ENCODE measurements around the gene KCNMB2.

DNA sequence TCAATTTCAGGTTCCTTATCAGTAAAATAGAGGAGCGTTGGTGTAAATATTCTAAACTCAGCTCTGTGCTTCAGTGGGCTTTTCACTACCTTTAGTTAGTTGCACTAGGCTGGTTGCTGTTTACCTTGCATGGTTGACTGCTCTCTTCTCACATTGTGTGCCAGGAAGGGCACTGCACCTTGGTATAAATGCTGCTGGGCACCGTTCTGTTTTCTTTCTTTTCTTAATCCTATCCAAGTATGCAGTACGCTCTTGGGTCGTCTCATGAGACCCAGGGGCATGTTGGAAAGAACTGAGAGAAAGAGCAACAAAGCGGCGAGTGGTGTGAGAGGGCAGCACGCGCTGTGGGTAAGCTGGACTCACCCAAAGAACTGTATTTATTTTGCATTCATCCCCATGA, 22.4 kb downstream of the KCNMB2 start:
- TF ChIP-seq GATA3 (IDR thresholded peaks at IDR 0.05; ENCODE audit: low read depth, low read length) (no peak), GATA2 (IDR thresholded peaks at IDR 0.05; ENCODE audit: low read depth, low read length) (no peak)

All from SH-SY5Y (cell line).